Activated naive CD8-positive, alpha-beta T cell treated with anti-CD3 and anti-CD28 coated beads, Interleukin-2, amount 50 U/mL, for 16 hours (primary cell): Measurements from ENCODE around the gene LRRC59.
A peak's percentile ranks its signal among the peaks of the same experiment; 100 is the strongest.
"Not testable (repeated sequence)": the region's sequence is repeated elsewhere in the genome, so short reads cannot be mapped to it uniquely, and the experiment has no call there.

Experiments used
- DNase-seq: peaks from one replicate; pipeline ENCODE4 v3.0.0-alpha.2; 2020; ENCODE audit warnings: low read depth, low spot score

Gene LRRC59

DNA sequence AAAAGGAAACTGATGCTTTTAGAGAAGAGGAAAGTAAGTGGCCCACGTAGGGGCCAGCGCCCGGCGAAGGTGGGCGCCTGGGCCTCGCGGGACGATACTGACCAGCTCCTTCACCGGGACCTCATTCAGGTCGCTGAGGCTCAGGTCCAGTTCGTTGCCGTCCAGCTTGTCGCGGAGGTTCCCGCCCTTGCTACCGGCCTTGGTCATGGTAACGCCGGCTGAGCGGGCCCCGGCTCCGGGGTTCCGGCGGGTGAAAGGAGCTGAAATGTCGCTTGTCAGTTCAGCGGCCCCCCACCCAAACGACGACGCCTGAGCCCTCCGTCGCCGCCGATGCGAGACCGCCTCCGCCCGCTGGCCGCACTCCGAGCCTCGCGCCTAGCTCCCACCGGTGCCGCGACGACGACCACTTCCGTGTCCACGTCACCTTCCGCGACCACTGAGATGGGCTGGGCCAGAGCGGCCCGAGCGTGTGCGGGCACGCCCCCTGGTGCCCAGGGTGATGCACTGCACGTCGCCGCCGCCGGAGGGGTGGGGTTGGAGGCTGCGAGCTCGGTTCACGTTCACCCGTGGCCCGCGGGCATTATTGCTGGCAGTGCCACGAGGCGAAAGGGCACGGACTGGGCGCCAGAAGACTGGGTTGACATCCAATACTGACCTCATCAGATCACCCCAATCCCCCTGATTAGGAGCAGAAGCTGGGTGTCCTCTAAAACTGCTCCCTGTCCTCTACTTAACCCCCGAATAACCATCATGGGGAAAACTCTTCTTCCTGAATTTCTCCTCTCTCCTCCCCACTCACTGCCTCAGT is at the start of gene LRRC59:
Gene LRRC59, minus strand, starts transcription at position 413 of the 808 bp plus-strand sequence. Its CDS starts 206 bp downstream, at position 207.
- DNase-seq = peak; percentile 86

DNA sequence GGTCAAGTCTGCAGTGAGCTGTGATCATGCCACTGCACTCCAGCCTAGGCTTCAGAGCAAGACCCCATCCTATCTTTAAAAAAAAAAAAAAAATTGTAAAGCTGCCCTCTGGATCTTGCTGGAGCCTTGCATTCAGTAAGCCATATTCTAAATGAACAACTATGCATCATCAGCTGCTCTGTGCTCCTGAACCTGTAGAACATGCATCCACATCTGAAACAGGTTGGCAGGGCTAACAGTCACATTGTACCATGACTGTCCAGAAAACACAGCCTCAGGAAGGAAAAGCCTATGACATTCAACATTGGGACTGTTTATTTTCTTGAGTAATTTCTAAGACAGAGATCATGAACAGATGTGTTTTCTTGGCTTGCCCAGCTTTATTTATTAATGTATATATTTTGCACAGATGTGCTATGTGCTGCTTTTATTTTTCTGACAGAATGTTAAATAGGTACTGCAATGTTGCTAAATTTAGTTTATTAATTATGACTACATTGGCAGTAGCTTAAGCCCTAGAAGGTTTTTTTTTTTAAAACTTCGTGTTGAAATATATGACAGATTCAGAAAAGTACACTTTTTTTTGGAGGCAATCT is 48.5 kb upstream of the LRRC59 start:
- DNase-seq = no peak

DNA sequence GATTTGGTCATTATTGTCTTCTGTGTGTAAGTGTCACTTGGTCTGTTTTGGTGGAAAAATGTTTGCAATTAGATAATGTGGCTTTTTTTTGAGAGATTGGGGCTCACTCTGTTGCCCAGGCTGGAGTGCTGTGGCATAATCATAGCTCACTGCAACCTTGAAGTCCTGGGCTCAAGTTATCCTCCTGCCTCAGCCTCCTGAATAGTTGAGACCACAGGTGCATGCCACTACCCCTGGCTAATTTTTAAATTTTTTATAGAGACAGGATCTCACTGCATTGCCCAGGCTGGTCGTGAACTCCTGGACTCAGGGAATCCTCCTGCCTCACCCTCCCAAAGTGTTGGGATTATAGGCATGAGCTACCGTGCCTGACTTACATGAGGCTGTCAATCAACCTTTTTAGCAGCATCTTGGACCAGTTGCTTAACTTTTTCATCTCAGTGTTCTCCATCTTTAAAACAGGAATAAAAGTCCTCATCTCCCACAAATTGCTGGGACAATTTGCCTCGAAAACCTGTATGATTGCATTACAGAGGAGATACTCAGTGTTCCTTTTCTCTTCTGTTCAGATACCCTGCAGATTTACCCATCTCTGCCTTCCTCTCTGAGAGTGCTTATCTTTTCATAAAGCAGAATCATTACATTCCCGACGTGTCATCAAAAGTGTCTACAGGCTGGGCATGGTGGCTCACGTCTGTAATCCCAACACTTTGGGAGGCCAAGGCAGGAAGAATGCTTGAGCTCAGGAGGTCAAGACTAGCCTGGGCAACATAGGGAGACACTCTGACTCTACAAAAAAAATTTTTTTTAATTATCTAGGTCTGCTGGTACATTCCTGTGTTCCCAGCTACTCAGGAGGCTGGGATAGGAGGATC is 47.8 kb upstream of the LRRC59 start:
- DNase-seq = no peak

DNA sequence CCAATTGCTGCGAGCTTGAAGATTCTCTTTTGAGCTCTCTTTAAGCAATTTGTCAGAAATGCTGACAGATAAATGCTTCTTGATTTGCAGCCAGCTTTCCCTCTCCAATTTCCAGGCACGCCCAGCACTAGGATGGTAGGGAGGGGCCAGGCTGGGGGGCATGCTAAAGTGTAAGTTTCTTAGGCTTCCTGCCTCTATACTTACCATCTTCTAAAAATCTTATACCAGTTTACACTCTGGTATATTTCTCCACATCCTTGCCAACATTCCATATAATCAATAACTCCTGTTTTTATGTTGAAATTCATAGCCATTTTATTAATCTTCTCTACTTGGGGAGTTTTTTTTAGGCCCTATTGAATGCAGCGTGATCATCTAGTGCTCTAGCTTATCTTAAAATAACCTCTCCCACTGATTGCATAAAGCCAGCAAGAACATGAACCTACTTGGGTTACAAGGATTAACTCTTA is 46.2 kb upstream of the LRRC59 start:
- no peak for DNase-seq

DNA sequence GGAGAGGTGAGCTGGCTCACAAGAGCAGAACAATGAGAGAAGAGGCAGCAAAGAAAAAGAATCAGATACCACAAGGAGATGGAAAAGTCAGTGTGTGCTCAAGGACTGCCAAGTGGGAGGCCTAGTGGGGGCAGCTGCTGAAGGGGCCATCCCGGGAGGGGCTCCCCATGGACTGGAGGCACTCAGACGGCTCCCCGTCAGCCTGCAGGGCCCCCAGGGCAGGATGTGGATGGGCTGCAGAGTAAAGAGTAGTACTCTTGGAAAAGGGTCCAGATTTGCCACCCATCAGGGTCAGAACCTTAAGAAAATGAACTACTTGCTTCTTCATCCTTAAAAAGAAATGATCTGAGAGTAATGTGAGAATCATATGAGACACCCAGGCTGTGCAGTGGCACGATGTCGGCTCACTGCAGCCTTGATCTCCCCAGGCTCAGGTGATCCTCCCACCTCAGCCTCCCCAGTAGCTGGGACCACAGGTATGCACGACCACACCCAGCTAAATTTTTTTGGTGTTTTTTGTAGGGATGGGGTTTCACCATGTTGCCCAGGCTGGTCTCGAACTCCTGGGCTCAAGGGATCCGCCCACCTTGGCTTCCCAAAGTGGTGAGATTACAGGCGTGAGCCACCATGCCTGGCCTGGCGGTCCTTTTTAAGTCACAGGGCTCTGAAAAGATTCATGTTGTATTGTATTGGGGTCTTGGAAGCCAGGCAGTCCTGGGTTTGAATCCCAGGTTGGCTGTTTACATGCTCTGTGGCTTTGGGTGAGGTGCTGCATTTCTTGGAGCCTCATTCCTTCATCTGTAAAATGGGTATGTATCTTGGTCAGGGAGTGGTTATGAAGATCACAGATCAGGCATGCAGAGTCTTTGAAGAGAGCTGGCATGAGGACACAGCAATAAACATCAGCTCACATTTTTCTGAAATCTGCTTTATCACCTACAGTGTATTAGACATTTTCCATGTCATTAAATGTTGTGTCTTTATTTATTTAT is 43.8 kb upstream of the LRRC59 start:
- DNase-seq = no peak

DNA sequence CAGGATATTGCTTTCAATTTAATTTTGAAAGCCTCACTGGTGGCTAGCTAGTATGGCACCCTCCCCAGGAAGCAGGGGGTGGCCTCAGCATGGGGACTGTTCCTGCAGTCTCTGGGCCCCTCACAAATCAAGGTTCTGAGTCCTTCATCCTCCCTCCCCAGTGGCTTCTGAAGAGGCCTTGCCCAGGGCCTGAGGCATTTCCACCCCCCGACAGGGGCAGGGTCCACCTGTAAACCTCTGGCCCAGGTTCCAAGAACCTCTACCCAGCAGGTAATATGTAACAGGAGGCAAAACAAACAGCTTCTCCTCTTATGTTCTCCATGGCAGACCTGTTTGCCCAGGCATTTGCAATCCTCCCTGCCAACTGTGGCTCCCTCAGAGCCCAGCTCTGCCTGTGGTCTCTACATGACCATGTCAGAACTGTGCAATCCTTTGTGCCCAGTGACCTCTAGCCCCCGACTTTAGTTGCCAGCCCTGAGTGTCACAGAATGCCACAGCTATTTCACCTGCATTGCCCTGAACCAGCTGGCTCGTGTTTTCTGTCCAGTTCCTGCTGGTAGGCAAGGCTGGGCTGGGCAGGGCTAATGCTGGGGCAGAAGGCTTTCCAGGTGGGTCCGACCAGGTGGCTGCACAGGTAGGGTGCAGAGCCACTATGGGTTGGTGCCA is 43.0 kb upstream of the LRRC59 start:
- no peak for DNase-seq

DNA sequence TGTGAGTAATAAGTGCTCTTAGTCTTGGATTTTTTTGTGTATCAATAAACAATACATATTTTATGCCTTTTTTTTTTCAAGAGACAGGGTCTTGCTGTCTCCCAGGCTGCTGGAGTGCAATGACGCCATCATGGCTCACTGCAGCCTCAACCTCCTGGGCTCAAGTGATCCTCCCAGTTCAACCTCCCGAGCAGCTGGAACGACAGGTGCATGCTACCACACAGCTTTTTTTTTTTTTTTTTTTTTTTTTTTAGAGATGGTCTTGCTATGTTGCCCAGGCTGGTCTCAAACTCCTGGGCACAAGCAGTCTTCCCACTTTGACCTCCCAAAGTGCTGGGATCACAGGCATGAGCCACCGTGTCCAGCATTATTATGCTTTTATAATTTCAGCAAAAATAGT is 41.7 kb upstream of the LRRC59 start:
- no peak for DNase-seq

DNA sequence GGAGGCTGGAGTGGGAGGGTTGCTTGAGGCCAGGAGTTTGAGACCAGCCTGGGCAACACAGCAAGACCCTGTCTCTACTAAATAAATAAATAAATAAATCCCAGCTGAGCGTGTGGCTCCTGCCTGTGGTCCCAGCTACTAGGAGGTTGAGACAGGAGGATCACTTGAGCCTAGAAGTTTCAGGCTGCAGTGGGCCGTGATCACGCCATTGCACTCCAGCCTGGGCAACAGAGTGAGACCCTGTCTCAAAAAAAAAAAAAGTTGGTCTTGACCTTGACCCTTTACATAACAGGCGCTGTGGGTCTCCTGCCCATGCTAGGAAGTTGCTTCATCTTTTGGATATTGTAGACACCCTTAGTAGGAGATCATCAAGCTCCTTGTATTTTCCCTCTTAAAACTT is 40.1 kb upstream of the LRRC59 start:
- DNase-seq = no peak

DNA sequence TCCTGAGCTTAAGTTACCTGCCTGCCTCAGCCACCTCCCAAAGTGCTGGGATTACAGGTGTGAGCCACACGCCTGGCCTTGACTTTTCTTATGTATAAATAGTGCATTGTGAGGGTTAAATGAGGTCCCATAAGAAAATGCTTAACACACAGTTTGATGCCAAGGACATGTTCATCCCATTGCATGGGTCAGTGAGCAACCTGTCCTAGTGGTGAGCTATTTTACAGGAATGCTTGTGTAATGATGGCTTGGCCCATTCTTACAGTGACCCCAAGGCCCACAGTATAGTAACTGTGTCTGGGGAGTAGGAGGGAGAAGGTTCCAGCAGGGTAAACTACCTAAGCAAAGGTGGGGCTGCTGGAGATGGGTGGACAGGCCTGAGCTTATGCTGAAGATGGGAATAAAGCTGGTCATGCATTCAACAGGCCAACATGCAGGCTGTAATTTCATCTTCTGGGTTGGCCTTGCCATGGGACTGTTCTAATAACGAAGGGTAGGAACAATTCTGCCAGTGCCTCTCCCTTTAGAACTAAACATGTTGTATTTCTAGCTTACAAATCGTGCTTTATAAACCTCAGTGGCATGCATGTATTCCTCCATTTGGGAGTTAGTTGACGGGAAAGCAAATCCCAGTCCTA is 34.9 kb upstream of the LRRC59 start:
- DNase-seq = no peak

DNA sequence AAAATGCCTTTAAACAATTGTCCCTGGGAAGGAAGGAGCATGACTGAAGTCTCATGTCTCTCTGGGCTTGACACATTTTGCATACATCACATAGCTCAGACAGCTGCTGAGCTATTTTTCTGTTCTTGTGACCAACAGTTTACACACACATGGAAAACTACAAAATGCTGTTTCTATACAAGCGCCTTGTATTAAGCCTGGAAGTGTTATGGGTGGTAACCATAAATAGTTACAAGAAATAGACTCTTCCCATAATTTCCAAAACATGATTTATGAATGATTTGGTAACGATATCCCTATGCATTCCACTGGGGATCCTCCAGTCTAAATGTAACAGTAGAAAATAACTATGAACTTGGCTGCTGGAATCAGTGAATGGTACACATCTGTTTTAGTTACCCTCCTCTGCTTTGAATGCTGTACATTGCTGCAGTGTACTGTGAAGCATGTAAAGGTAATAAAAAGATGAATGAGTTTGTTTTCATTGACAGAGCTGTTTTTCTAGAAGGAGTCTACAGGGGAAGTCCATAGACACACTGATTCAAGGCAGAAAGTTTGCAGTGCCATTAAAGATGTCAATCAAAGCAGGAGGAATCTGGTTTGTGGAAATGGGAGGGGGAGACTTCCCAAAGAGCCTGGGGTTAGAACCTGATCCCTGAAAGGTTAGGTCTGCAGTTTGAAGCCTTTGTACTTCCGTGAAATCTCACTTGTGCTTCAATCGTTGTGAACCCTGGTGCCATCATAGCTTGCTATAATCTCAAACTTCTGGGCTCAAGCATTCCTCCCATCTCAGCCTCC is 33.7 kb upstream of the LRRC59 start:
- DNase-seq = no peak

DNA sequence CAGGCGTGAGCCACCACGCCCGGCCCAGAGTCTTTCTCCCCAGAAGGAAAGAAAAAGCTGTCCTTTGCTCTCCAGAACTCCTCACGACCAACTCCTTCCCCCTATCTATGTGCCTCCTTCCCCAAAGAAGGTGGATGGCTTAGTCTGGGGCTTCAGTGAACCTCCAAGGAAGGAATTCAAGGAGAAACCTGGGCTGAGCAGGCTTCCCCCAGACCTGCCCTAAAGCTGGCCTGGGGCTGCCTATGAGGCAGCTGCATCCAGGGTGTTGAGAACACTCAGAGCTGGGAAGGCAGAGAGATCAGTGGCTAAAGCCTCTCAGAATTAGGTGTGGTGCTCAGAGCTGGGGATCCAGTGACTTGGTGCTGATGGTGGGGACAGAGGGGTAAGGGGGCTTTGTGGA is 32.5 kb upstream of the LRRC59 start:
- DNase-seq = no peak

DNA sequence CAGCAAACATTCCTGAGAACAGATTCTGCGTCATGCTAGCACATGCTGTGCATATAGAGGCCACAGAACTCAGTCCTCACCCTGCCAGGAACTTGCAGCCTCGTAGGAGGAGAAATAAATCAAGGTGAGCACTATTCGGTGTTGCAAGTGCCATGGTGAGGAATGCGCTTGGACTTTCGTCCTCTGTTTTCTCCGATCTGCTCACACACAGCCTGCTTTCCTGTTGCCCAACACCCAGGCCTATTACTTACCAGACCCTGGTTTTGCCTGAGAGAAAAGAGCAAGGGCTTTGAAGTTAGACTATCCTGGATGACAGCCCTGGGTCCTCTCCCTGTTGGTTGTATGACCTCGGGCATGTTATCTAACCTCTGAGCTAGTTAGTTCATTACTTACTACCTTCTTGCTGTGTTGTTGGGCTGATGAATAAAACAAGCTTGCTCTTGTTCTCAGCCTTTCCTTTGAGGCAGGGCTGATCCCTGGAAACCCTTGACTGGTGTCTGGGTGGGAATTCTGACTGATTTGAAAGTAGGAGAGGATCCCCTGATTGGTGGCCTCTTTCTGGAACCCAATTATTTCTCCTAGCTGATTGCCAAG is 31.6 kb upstream of the LRRC59 start:
- no peak for DNase-seq

DNA sequence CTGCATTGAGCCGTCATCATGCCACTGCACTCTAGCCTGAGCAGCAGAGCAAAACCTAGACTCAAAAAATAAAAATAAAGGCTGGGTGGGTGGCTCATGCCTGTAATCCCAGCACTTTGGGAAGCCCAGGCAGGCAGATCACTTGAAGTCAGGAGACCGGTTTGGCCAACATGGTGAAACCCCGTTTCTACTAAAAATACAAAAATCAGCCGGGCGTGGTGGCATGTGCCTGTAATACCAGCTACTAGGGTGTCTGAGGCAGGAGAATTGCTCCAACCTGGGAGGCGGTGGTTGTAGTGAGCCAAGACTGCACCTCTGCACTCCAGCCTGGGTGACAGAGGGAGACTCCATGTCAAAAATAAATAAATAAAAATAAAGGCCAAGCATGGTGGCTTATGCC is 30.8 kb upstream of the LRRC59 start:
- not testable (repeated sequence) for DNase-seq

DNA sequence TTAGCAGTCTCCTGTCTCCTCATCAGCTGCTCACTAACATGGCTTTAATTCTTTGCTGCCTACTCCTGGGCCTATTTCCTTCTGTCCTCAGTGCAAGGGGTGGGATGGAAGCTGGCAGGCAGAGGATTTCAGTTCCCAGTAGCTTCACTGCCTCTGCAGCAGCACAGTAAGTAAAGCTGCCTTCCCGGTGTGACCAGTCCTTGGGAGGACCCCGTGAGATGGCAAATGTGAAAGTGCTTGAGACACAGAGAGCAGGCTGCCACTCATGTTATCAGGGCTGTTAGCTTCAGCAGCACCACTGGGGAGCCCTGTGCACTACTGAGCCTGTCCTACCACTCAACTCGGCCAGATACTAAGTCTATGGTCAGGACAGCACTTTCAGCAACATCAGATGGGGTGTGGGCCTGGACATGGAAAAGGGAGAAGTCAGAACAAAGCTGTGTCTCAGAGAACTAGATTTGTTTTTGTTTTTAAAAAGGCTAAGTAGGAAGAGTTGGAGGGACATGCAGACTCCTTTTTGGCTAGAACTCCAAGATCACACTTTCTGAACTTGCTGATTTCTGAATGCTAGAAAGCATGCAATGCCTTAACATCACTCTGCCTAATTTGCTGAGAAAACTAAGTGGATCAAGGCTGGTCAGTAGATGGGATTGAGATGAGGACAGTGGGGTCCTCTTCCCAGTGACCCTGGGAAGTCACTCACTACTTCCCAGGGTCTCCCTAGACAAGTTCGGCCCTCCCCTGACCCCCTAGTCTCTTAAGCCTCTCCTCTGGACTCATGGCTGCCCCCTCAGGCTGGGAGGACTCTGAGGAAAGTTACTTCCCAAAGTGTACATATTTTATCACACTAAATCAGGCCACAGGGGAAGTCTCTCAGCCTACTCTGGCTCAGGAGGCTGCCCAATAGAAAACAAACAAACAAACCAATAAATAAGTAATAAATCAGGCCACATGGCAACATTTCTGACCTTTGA is 29.8 kb upstream of the LRRC59 start:
- DNase-seq = no peak

DNA sequence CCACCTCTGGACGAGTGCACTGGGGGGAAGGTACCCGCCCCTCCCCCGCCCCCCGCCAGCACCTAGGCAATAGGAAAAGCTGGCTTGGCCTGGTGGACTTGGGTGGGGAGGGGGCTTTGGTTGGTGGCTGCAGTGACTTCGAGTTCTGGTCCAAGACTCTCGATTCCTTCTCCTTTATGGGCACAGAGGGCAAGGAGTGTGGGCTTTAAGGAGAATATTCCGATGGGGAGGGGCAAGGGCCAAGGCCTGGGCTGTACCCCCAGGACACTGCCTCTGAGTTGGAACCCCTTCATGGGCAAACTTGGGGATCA is 29.1 kb upstream of the LRRC59 start:
- no peak for DNase-seq

DNA sequence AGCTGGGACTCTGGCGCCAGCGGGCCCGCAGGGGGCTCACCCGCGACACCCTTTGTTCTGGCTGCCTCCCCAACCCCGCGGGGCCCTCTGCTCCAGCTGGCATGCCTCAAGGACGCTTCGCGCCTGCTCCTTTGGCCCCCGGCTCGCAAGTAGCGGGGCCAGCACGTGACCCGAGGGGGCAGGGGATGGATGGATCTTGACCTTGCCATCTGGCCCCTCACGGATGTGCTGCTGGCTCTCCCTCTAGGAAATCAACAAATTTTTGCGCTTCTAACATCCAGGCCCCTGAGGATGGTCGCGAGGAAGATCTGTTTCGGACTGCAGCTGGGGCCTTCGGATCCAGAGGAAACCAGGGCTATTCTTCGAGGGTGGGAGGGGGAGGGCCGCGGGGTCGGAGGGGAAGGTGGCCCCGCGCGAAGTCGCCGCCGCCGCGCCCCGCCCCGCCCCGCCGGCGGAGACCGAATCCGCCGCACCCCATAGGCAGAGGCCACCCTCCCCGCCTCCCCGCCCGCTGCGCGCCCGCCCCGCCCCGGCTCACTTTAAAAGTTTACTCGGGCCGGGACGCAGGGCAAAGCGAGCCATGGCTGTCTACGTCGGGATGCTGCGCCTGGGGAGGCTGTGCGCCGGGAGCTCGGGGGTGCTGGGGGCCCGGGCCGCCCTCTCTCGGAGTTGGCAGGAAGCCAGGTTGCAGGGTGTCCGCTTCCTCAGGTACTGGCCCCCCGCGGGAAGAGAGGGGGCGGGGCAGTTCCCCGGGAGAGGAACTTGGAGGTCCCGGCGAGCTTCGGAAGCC is 28.6 kb upstream of the LRRC59 start, which contains the start of gene ACSF2:
Gene ACSF2, plus strand, starts transcription at position 537 of the 790 bp plus-strand sequence. Its CDS starts 44 bp downstream, at position 581.
- peak; percentile 12 for DNase-seq
